AML-193 (cell line): ENCODE measurements around the gene JAKMIP1.

ENCODE experiments used
- DNase-seq, 2 experiments: peaks; one replicate each; lab custom pipeline; 2025; lab: John Stamatoyannopoulos, UW

The JAKMIP1 gene

DNA sequence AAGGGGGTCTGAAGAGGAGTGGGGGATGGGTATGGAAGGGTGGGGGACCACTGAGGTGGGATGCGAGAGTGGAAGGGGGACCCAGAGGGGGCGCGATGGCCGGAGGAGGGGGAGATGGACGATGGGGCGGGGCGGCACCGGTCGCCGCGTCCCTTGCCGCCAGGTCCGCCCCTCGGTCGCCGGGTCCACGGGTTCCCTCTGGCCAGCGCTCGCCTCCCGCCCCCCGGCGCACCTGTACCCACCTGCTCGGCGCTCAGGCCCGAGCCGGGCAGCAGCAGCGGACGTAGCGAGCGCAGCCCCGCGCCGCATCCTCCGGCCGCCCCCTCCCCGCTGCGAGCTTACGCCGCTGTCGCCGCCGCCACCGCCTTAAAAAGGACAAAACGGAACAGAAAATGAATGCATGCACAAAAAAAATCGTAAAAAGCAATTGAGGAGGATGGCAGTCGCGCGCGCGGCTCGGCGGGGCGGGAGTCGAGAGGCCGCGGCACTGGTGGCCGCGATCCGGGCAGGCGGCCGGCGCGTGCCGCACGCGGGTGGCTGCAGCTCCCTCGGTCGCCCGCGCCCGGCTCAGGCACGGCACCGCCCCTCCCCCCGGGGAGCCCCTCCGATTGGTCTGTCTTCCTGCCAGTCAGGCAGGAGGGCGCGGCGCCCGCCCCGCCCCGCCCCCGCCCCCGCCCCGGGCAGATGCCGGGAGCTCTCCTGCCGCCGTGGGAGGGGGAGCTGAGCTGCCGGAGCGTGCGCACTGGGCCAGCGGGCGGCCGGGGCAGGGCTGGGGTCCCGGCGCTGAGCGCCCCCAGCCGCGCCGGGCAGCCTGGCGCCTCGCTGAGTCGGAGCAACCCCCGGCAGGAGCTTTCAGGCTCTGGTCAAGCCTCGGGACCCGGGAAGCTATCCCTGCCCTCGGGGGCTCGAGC is at the start of gene JAKMIP1:
TSS of gene JAKMIP1 (minus strand) at position 539 of the 911 bp plus-strand sequence. CDS start 87,699 bp downstream, outside the sequence.
- no peak for DNase-seq

DNA sequence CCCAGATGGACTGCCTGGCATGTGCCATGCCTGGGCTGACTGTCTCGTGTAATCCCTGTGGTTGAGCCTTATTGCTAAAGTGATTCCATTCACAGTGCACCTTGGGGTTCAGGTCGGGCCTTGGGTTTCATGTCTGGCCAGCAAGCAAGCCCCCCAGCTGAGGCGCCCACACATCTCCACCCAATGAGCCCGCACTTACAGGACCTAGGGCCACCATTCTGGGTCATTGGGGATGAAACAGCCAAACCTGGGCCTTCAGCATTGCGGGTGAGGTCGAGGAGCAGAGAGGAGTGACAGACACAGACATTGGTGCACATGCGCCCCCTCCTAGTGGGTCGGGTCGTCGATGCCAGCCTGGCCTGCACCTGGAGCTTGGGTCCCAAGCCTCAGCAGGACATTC is 48.0 kb upstream of the JAKMIP1 start:
- no peak for DNase-seq

DNA sequence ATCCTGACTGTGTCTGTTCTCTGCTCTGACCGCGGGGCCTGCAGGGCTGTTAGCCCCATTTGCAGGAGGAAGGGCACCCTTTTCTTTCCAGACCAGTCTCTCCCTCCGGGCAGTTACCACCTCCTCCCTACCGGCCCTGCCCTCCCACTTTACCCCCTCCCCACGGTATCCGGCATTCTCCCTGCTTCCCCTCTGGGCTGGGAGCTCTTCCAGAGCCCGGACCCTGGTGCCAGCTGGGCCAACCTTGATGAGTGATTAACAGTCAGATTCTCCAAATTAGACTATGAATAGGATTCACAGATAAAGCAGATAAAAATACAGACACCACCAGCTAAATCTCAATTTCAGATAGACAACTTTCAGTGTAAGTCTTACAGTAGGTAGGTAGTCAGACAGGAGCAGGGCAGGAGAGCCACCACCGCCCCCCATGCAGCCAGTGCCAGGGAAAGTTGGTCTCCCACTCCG is 45.9 kb upstream of the JAKMIP1 start:
- no peak for DNase-seq

DNA sequence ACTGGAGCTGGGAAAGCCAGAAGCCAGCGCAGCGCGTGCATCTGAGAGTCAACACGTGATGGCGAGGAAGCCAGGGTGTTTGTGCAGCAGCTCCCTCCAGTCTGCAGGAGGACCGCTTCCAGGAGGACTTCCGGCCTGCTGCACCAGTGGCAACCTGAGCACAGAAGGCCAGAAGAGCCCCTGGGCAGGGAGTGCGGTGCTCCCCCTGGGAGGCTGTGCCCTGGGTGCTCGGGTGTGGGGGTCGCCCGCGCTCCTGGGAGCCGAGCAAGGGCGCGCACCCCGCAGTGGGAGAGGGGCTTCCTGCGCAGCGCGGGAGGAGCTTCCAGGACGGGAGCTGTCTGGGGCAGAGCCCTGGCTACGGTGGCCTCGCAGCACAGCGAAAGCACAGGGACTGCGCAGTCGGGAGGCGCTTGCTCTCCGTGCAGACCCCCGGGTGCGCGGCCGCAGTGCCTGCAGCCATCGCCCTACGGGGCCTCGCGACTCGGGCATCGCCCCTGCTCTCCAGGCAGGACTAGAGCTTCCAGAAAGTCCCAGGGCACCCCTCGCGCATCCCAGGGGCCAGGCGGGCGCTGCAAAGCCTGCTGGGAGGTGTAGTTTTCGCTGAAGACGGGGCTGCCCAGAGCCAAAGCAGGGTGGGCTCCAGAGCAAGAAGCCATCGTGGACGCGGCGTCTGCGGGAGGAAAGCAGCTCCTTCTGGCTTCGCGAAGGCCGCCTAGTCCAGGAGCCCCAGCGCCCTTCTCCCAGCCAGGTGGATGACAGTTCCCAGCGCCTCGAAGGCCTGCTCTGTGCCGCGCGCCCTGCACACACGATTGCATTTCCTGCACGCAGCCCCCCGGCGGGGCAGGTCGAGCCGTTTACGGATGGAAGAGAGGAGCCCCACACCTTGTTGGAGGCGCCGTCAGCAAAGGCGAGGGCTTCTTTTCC is 45.2 kb upstream of the JAKMIP1 start:
- DNase-seq = no peak

DNA sequence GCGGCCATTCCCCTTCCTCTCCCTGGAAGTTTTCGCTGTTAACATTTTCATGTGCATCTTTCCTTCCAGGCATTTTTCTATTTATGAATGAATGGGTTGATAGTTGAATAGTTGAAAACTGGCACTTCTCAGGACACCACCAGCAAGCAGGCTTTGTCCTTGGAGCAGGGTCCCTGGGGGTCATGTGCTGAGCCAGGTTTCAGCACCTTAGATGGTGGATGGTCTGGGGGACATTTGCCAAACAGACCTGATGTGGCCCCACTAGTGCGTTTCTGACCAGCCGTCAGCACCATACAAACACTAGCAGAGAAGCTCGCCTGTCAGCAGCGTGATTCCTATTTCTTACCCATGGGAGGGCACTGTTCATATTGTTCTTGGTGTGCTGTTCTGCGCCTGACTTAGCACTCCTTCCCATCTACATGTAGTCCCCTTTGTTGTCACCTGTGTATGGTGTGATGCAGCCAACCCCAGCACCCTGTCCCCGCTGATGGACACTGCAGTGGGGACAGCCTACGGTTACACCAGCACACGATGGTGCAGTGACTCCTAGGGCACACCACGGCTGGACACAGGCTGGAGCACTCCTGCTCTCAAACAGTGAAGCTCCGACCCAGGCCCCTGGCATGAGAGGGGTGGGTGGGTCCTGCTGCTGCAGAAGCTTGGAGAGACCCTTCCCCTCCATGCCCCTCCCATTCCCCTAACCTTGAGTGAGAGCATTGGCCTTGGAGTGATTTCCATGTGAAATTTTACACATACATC is 42.1 kb upstream of the JAKMIP1 start:
- no peak for DNase-seq

DNA sequence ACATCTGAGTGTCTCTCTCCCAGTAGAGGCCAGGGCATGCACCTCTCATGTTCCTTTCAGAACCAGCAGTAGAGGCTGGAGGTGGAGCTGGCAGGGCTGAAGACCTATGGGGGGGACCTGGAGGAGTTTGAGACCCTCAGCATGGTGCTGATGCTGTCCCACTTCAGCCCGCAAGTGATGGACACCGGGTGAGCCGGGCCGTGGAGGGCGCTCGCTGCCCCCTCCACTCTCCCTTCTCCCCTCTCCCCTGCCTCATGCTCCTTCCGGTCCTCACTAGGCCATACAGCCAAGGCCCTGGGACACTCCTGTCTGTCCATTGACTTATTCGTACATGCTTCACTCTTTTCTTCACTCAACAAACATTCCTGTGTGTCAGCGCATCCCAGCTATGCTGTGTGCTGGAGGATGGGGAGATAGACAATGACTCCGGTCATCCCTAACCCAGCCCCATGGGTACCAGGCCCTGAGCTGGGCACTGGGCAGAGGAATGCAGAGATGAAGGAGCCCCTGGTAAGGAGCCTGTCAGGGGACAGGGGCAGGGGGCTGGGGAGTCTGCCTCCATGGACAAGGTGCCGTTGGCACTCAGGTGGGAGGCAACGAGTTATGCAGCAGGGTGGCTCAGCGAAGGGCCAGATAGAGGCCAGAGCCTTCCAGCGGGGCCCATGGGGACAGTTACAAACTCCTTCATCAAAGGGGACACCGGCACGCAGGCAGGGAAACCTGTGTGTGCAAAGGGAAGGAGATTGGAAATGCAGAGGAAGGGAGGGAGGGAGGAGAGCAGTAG is 40.9 kb upstream of the JAKMIP1 start:
- no peak for DNase-seq

DNA sequence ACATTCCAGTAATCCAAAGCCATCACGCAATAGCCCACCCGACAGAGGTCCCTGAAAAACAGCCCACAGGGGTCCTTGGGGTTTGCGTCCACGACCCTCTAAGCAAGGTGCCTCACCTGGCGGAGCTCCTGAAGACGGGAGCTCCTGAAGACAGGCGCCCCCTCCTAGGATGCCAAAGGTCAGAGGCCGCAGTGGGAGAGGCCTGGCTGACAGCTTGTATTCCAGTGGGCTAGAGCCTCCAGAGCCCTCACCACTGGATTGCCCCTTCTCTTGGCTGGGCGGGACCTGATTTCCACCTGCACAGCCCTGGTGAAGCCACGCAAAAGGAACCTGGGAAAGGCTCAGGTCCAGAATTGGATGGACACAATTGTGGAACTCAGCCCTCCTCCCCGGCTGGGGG is 39.6 kb upstream of the JAKMIP1 start:
- DNase-seq = no peak

DNA sequence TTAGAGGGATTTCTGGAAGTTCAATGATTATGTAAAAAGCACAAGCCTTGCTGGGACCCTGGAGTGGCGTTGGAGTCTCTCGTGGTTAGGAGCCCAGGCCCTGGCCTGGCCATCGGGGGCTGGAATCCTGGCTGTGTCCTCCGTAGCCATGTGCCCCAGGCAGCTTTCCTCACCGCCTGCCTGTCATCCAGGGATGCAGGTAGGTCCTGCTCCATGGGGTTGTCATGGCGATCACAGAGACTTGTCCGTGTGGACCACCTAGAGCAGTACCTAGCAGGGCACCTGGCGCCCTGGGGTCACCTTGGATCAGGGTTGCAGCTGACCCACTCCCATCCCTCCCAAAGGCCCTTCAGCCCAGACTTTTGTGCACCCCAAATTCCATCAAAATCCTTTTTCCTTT is 39.1 kb upstream of the JAKMIP1 start:
- DNase-seq = no peak

DNA sequence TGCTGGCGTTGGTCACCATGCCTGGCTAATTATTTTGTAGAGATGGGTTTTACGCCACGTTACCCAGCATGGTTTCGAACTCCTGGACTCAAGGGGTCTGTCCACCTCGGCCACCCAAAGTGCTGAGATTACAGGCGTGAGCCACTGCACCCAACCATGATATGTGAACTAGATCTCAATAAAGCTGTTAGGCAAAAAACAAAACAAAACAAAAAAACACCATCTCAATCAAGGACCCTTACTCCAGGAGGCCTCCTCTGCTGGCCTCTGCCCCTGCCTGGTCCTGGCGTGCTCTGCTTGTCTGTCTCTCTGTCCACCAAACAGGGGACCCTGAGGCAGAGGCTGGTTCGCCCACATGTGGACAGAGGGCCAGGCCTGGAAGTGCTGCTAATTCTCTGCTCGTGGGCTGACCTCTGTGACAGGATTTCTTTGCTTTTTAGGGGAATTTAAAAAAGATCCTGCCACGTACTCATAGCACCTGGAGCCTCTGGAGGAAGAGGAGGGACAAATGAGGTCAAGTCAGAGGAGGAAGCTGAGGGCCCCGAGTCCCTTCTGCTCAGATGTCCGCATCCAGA is 36.6 kb upstream of the JAKMIP1 start:
- DNase-seq = no peak

DNA sequence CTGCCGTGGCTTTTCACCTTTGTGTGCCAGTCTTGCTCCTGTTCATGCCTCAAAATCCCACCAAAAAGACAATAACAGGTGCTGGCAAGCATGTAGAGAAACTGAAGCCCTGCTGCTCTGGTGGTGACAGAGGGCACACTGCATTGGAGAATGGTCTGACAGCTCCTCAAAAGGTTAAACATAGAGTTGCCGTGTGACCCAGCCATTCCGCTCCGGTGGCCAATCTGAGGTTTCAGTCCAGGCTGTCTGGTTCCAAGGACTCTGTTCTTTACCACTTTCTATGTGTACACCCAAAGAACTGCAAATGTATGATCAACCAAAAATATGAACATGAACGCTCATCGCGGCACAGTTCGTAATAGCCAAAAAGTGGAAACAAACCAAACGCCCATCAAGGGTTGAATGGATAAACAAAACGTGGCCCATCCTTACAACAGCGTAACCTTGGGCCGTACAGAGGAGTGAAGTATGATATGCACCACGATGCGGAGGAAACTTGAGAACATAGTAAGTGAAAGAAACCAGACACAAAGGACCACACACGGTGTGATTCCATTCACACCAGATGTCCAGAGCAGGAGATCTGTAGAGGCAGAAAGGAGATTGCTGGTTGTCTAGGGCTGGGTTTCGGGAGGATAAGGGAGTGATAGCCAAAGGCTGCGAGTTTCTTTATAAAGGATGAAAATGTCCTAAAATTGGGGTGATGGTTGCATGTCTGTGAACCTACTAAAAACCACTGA is 35.7 kb upstream of the JAKMIP1 start:
- no peak for DNase-seq

DNA sequence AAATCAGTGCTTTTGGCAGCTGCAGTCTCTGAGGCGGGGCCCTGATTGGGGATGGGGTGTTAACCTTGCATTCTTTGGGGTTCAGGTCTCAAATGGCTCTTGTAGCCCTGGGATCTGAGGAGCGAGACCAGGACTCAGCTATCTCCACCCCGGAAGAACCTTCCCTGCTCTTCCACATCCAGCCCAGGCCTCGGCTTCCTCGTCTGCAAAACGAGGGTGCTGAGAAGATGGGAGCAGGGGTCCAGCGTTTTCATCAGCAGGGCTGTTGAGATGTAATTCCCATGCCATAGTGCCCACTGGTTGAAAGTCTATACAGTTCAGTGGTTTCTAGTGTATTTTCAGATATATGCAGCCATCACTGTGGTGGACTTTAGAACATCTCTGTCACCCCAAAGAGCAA is 34.7 kb upstream of the JAKMIP1 start:
- no peak for DNase-seq

DNA sequence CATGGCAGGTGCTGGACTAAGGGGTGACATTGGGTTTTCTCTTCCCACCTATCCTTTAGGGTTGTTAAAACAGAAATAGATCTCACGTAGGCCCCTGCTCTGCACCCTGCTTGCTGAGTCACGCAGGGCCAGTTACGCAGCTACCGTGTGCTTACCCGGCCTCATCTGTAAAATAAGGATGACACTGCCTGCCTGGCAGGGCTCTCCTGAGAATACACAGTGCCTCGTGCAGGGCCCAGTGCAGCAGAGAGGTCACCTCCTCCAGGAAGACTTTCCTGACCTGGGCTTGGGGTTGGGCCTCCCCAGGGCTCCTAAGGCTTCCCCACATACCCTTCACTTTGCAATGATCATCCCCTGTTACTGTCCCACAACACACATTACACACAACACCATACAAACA is 33.6 kb upstream of the JAKMIP1 start:
- no peak for DNase-seq

DNA sequence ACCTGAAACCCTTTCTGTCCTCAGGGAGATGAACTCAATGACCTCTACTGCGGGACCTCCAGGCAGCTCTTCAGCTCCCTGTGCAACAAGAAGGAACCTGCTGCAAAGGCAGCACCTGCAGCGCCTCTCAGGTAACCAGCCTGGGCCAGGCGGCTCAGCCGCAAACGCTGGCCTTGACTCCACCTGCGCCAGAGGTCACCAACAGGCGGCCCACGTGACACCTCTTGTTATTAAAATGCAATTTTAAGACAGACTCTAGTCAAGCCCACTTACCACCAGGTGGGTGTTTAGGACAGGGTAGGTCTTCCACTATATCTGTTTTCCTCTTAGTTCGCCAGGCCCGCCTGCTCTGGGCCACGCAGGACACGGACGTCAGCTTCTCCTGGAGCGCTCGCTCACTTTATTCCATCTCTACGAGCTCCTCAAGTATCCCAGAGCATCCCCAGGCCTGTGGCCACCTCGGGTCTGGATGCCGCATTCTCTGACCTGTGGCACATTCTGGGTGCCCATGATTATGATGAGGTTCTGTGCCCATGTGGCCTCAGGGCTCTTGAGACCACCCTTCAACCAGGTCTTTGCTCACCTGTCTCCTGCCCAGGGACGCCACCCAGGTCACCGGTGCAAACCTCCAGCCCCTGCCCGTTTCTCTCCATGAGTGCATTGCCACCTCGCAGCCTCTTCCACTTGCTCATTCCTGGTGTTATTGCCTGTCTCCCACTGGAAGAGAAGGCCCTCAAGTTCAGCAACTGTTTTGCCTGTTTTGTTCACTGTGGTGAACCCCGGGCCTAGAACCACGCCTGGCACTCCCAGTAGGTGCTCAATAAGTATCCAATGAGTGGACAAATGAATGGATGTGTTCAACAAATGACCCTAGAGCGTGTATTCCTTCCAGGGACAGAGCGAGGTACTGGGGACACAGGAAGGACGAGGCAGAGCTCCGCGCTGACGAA is 32.8 kb upstream of the JAKMIP1 start:
- no peak for DNase-seq

DNA sequence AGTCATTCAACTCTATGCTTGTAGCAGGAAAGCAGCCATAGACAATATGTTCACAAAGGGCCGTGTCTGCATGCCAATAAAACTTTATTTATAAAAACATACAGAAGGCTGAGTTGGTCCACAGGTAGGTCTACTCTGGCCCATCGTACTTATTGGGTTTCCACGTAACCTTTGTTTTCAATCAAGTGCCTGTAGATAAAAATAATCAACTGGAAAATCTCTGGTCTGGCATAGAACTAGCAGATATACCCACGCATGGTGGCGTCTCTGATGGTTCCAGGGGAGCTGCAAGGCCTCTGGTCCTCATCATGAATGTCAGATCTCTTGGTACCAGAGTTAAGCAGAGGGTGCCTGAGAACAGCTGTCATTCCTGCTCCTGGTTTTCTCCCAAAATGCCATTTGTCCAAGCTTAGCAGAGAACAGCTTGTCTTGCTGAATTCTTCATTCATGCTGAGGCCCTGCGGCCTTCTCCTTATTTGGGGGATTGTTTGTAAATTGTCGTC is 31.4 kb upstream of the JAKMIP1 start:
- no peak for DNase-seq

DNA sequence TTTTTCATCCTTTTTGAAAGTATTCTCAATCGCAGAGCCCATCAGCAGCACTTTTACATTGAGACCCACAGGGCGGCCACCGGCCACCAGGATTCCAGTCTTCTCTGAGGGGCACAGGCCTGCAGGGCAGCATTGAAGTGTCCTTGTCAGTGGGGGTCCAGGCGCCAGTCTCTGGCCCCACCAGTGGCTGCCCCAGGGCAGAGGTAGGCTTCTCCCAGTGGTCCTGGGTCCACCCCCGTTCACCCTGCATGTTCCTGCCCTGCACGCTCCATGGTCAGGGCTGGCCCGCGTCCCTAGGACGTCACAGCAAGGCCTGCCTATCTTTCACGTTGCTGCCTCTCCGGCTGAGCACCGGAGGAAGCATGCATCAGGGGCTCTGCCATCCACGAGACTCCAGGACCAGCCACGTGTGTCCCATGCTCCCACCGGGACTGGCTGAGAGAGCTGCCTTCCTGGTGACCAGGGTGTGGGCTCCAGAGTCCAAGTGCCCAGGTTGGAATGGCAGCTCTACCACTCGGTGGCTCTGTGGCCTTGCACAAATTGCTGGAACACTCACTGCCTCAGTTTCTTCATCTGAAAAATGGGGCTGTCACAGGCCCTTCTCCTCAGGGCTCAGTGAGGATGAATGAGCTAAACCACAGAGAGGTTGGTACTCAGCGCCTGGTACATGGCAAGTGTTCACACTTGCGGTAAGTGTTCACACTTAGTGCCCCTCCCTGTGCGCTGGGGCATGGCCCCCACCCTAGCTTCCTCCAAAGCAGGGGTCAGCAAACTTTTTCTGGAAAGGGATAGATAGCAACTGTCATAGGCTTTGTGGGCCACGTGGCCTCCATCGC is 30.7 kb upstream of the JAKMIP1 start:
- DNase-seq = no peak

DNA sequence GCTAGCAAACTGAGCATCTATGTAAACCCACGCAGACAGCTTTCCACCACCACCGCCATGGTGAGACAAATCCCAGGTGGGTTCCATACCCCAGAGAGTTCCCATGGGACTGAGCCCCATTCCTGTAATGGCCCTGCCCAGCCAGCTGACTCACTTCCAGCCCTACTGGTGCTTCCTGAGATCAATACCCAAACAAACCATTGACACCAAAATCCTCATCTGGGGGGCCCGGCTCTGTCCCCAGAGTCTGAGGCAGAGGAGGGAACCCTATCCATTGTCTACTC is 30.1 kb upstream of the JAKMIP1 start:
- no peak for DNase-seq

DNA sequence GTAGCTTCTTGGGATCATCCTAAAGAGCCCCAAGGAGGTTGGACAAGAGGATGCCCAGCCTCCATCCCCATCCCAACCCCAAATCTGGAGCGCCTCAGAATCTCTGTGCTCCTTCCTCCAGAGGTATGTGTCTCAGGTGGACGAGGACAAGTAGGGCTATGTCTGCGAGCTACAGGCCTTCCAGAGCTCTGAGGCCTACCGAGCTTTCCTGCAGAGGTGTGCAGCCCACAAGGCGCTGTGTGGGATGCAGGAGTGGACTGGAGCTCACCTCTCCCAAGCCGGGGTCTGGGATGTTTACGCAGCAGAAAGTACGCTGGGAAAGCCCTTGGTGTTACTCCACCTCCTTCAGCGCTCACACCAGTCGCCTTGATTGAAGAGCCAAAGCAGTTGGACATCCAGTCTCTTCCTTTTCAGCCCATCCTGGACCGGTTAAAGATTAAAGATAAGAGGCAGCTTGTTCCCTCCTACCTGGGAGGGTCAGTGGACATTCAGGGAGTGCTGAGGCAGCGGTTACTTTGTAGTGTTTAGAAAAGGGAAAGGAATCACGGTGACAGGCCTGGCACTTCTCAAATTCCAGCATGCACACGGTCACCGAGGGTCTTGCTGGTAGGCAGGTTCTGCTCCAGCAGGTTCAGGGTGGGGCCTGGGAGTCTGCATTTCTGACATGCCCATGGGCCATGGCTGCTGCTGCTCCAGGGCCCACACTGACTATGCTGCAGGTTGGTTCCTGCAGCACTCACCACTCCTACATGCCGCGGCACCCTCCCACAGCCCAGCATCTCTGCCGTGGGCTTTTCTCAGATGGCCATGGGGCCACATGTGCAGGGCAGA is 29.5 kb upstream of the JAKMIP1 start:
- no peak for DNase-seq
